Cardiac muscle cell (in vitro differentiated cells and primary cell): Measurements from ENCODE around the gene GSG1L. TPM values are rescaled to one million over a fixed set of nuclear protein-coding genes. Genes with fewer than 3 reads are reported as not detected.
"Not testable (repeated sequence)": the region's sequence is repeated elsewhere in the genome, so short reads cannot be mapped to it uniquely, and the experiment has no call there.

Experiments used
- DNase-seq, 2 donors: peaks; one replicate each; pipeline versions ENCODE4 v3.0.0 to v3.0.0-alpha.2; 2010 to 2017; ENCODE audit warnings: low read depth in 1 of 2, low spot score in 1 of 2
- H3K27ac ChIP-seq: fragments of 200-600 bp; sonication (generic); 2 replicates; pipeline ENCODE4 v1.5.1; 2016
- H3K27me3 ChIP-seq: fragments of 200-600 bp; sonication (generic); 2 replicates; pipeline ENCODE4 v1.6.0; 2016; ENCODE audit warnings: control low read depth
- H3K36me3 ChIP-seq: fragments of 200-600 bp; sonication (generic); 2 replicates; pipeline ENCODE4 v1.5.1; 2016; ENCODE audit warnings: control low read depth
- H3K4me1 ChIP-seq: fragments of 200-600 bp; sonication (generic); 2 replicates; pipeline ENCODE4 v1.8.1; 2017; ENCODE audit warnings: low read depth, mild to moderate bottlenecking, mixed run types
- H3K4me3 ChIP-seq: fragments of 200-600 bp; sonication (generic); 2 replicates; pipeline ENCODE4 v1.5.1; 2016; ENCODE audit warnings: mild to moderate bottlenecking
- H3K9me3 ChIP-seq: fragments of 200-600 bp; sonication (generic); 2 replicates; pipeline ENCODE4 v1.5.1; 2017; ENCODE audit warnings: low read depth, mild to moderate bottlenecking, control low read depth
- CTCF ChIP-seq: IDR thresholded peaks from 2 replicates; pipeline ENCODE4 v1.5.1; 2012; ENCODE audit warnings: low read depth, mild to moderate bottlenecking, low read length
- polyA plus RNA-seq: library from polyadenylated mRNA; unstranded; fragments of >200 nt; fragmentation: Nextera tagmentation; extraction: Ambion mirVana; gene quantifications from 2 replicates; pipeline ENCODE4 v1.2.1, GENCODE V29; 2016
- total RNA-seq: library from RNA; depleted of rRNA; stranded (reverse); fragments of >200 nt; gene quantifications from 2 replicates; pipeline ENCODE4 v1.2.3, GENCODE V29; 2016

GSG1L gene
- total and polyA plus RNA-seq, 2 experiments from 2014 or later: not detected

GRCh38 chr16:27951489-27952120 lies 111.9 kb downstream of the GSG1L start:
- Histone ChIP-seq H3K9me3 (no peaks in the 10 kb centered on the region), H3K27ac (no peak overlapping the region), H3K27me3 (no peaks in the 10 kb centered on the region), H3K4me3 (no peak overlapping the region), H3K36me3 (no peaks in the 10 kb centered on the region), H3K4me1 (no peaks in the 10 kb centered on the region)
- DNase-seq: peak in 1 of 2 donors; percentile 11
- no peak for TF ChIP-seq CTCF

- no peak overlapping the region for H3K4me3 ChIP-seq
- no peak for DNase-seq
- no peaks in the 10 kb centered on the region for H3K4me1 ChIP-seq
- no peak for TF ChIP-seq CTCF
- H3K36me3 ChIP-seq: no peaks in the 10 kb centered on the region
- no peaks in the 10 kb centered on the region for H3K9me3 ChIP-seq
- H3K27me3 ChIP-seq: no peaks in the 10 kb centered on the region
- no peak overlapping the region for H3K27ac ChIP-seq
These were observed 113.2 kb downstream of the GSG1L start for GRCh38 chr16:27950206-27950887.

- H3K4me3 ChIP-seq: no peak overlapping the region
- DNase-seq: no peak
- no peak overlapping the region for H3K27ac ChIP-seq
- H3K4me1 ChIP-seq: no peaks in the 10 kb centered on the region
- H3K9me3 ChIP-seq: no peaks in the 10 kb centered on the region
- no peaks in the 10 kb centered on the region for H3K27me3 ChIP-seq
- H3K36me3 ChIP-seq: no peaks in the 10 kb centered on the region
- no peak for TF ChIP-seq CTCF
These were observed 115.8 kb downstream of the GSG1L start for GRCh38 chr16:27947696-27948095.

GRCh38 chr16:27945233-27945973 lies 118.1 kb downstream of the GSG1L start:
- no peaks in the 10 kb centered on the region for H3K36me3 ChIP-seq
- no peaks in the 10 kb centered on the region for H3K4me1 ChIP-seq
- H3K9me3 ChIP-seq: no peaks in the 10 kb centered on the region
- no peak for TF ChIP-seq CTCF
- H3K27me3 ChIP-seq: no peaks in the 10 kb centered on the region
- no peak for DNase-seq
- no peak overlapping the region for H3K4me3 ChIP-seq
- H3K27ac ChIP-seq: no peak overlapping the region

GRCh38 chr16:27943766-27944165 lies 119.7 kb downstream of the GSG1L start:
- H3K4me1 ChIP-seq: no peaks in the 10 kb centered on the region

GRCh38 chr16:27942071-27942470 lies 121.4 kb downstream of the GSG1L start:
- H3K27ac ChIP-seq, H3K27me3 ChIP-seq, H3K36me3 ChIP-seq, H3K4me3 ChIP-seq, H3K4me1 ChIP-seq, H3K9me3 ChIP-seq, DNase-seq: not testable (repeated sequence)

More at GRCh38 chr16:27943766-27944165, 119.7 kb downstream of the GSG1L start:
- DNase-seq: no peak
- Histone ChIP-seq H3K27ac (no peak overlapping the region), H3K9me3 (no peaks in the 10 kb centered on the region), H3K4me3 (no peak overlapping the region), H3K27me3 (no peaks in the 10 kb centered on the region), H3K36me3 (no peaks in the 10 kb centered on the region)
- no peak for TF ChIP-seq CTCF
